ENCODE data around the gene FREM1.
A peak's percentile ranks its signal among the peaks of the same experiment; 100 is the strongest.

Gene FREM1

GRCh38 chr9:14693251-14693861, 216.9 kb downstream of the FREM1 start, which contains the start of gene ZDHHC21:
Gene ZDHHC21 (minus strand): TSS chr9:14693432. CDS start chr9:14674340, 19,092 bp downstream.
- DNase-seq = peak; percentile 61

GRCh38 chr9:14692470-14693250, 217.6 kb downstream of the FREM1 start:
- DNase-seq = peak; percentile 46

DNA sequence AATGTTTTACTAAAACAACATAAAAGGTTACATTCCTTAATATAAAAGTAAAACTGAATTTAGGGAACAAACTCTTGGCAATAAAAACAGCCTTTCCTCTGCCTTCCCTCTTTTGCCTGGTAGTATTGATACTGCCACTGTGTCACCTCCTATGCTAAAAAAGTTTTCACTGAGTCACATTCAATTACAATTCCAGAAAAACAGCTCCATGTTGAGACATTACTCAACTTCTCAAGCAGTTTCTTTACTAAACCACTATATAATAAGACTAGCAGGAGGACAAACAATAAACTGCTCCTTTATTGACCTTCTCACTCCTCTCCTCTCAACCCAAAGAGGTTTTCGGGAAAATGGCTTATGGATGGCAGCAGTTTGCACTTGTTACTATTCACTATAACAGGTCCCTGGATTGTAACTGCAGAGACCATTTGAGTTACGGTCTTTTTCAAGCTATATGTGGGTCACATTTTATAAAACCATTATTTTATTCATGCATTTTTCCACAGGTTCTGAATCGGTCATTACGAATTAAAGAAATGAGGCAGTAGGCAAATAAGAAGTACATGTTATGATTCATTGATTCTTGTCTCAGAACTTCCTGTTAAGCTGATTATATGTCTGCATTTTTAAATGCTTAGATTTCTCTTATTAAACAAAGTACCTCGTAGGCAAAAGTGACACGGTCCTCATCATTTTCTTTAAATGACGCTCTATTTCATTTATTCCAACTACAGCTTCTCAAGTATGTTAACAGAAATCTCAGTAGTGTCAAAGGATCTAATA, 219.1 kb downstream of the FREM1 start:
- DNase-seq = no peak

GRCh38 chr9:14687042-14687719, 223.0 kb downstream of the FREM1 start:
- no peak for DNase-seq

DNA sequence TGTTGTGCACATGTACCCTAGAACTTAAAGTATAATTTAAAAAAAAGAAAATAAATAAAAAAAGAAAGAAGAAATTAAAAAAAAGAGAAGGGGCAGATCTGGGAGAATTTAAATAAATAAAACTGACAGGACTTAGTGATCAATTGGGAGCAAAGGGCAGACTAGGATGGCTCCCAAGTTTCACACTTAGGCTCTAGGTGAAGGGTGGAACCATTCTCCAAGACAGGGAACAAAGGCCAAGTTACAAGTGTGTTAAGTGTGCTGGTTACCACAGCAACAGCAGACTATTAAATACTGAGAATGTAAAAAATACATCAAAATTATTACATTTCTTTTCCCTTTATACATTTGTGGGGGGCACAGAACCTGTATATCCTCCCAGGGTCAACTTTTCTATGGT, 224.1 kb downstream of the FREM1 start:
- DNase-seq = no peak
